Prostate gland (tissue), 2 donors: ENCODE results near the gene SLC1A2.

ENCODE experiments used
- POLR2AphosphoS5 ChIP-seq: sonication (generic); formaldehyde crosslinking; IDR thresholded peaks from one replicate; pipeline ENCODE4 v1.6.1; 2017; ENCODE audit warnings: antibody characterized with exemption
- TF ChIP-seq, protein P1 (sequence below), 4 experiments: fragments of 200-600 bp in 2 of 4; fragments of 450-650 bp in 2 of 4; sonication (generic) in 2 of 4; IDR thresholded peaks; 1 replicate in 3 of 4; 2 replicates in 1 of 4; pipeline ENCODE4 v1.5.1; 2016 to 2019; ENCODE audit warnings: antibody characterized with exemption in 4 of 4, mild to moderate bottlenecking in 2 of 4, moderate library complexity in 2 of 4

DNA sequence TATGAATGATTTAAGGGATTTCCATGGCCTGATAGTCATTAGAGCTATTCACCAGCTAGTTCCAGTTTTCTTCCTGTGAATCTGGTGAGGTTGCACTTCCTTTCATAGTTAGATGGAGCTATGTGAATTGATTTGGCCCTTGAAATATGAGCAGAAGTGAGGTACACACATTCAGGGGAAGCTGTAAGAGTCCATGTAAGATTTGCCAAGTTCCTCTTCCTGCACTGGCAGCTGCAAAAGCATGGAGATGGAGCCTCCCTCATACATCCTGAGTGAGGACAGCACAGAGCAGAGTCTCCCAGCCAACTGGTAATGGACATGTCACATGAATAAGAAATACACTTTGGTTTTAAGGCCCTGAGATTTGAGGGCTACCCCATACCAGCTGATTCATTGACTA lies 168.7 kb downstream of the SLC1A2 start:
- TF ChIP-seq POLR2AphosphoS5 = no peak
- TF ChIP-seq, protein P1, sequence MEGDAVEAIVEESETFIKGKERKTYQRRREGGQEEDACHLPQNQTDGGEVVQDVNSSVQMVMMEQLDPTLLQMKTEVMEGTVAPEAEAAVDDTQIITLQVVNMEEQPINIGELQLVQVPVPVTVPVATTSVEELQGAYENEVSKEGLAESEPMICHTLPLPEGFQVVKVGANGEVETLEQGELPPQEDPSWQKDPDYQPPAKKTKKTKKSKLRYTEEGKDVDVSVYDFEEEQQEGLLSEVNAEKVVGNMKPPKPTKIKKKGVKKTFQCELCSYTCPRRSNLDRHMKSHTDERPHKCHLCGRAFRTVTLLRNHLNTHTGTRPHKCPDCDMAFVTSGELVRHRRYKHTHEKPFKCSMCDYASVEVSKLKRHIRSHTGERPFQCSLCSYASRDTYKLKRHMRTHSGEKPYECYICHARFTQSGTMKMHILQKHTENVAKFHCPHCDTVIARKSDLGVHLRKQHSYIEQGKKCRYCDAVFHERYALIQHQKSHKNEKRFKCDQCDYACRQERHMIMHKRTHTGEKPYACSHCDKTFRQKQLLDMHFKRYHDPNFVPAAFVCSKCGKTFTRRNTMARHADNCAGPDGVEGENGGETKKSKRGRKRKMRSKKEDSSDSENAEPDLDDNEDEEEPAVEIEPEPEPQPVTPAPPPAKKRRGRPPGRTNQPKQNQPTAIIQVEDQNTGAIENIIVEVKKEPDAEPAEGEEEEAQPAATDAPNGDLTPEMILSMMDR (IDR thresholded peaks at IDR 0.05) = no peak
